Tibial artery (tissue), 4 donors: ENCODE results near the gene INCA1.

Experiments
- DNase-seq, 2 donors: peaks; one replicate each; pipeline ENCODE4 v3.0.0-alpha.2; 2019
- H3K27ac ChIP-seq, 2 donors: fragments of 200-600 bp; sonication (generic) in 1 of 2; 1 replicate in 1 of 2; 2 replicates in 1 of 2; pipeline ENCODE4 v1.5.1; 2018 to 2019; ENCODE audit warnings: mild to moderate bottlenecking in 1 of 2
- H3K27me3 ChIP-seq, 2 donors: fragments of 200-600 bp; sonication (generic) in 1 of 2; one replicate each; pipeline versions ENCODE4 v1.5.1 to v1.6.0; 2016 to 2019
- H3K36me3 ChIP-seq, 3 donors: fragments of 200-600 bp; sonication (generic) in 2 of 3; one replicate each; pipeline ENCODE4 v1.5.1; 2016 to 2019; ENCODE audit warnings: mild to moderate bottlenecking in 2 of 3
- H3K4me1 ChIP-seq, 4 donors: fragments of 200-600 bp; sonication (generic) in 2 of 4; 1 replicate in 3 of 4; 2 replicates in 1 of 4; pipeline ENCODE4 v1.5.1; 2016 to 2019
- H3K4me3 ChIP-seq, 2 donors: fragments of 200-600 bp; sonication (generic) in 1 of 2; 1 replicate in 1 of 2; 2 replicates in 1 of 2; pipeline ENCODE4 v1.5.1; 2018 to 2019; ENCODE audit warnings: mild to moderate bottlenecking in 2 of 2
- H3K9me3 ChIP-seq, 3 donors: fragments of 200-600 bp; sonication (generic) in 1 of 3; one replicate each; pipeline ENCODE4 v1.5.1; 2016 to 2019
- CTCF ChIP-seq, 2 experiments: fragments of 200-600 bp in 1 of 2; fragments of 450-650 bp in 1 of 2; IDR thresholded peaks; one replicate each; pipeline ENCODE4 v1.5.1; 2017 to 2019; ENCODE audit warnings: antibody characterized with exemption in 2 of 2, mild to moderate bottlenecking in 1 of 2, moderate library complexity in 1 of 2
- intact Hi-C: fragments of 100-400 bp; cut with DNase I; formaldehyde crosslinking; loops from one replicate; pipeline ENCODE4 v1.15.0; 2023; ENCODE audit warnings: low total_unique reads

The INCA1 gene

DNA sequence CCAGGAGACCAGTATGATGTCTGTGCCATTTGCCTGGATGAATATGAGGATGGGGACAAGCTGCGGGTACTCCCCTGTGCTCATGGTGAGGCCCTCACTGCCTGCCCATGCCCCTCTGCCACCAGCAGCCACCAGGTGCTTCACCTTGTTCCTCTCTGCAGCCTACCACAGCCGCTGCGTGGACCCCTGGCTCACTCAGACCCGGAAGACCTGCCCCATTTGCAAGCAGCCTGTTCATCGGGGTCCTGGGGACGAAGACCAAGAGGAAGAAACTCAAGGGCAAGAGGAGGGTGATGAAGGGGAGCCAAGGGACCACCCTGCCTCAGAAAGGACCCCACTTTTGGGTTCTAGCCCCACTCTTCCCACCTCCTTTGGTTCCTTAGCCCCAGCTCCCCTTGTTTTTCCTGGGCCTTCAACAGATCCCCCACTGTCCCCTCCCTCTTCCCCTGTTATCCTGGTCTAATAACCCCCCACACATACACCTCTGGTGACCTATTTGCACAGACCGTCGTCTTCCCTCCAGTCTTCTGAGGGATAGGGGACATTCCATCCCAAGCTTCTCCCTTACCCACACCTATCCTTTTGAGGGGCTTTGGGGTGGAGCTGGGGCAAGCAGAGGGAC is 52.7 kb downstream of the INCA1 start:
- Histone ChIP-seq H3K4me1 (peaks cover 6 to 56% (median 45%) of the 10 kb centered on the region in 4 donors), H3K4me3 (peak overlapping the region in 1 of 2 donors; percentile 93), H3K27me3 (no peaks in the 10 kb centered on the region), H3K36me3 (peaks cover 43 to 54% (median 45%) of the 10 kb centered on the region in 3 donors), H3K27ac (peak overlapping the region; percentile 95 to 99), H3K9me3 (no peaks in the 10 kb centered on the region)
- intact Hi-C loops: loop anchor here (5.0 kb wide), 1 partner anchor 53 kb away; the partner anchor contains the start of genes INCA1 and KIF1C
- no peak for TF ChIP-seq CTCF (IDR thresholded peaks at IDR 0.05)
- no peak for DNase-seq

DNA sequence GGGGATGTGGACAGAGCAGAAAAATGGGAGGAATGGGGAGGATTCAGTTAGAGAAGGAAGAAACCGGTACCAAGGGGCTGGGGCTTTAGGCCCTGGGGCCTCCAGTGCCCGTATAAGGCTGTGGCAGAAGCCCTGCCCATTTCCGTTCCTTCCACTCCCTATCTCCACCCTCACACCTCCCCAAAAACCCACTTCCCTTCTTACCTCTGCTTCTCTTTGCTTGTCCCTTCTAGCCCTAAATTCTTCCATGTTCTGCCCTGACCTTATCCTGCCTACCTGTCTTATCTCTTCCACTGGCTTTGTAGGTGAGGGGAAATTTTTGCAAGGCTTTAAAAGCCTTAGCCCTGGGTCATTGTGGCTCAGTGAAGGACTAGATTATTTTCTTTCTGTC is 53.2 kb downstream of the INCA1 start:
- Histone ChIP-seq H3K27ac (peak overlapping the region; percentile 95 to 99), H3K4me3 (no peak overlapping the region)

GRCh38 chr17:4942760-4943508 is 54.4 kb downstream of the INCA1 start:
- no peaks in the 10 kb centered on the region for H3K27me3 ChIP-seq
- peaks cover 46 to 55% (median 46%) of the 10 kb centered on the region in 3 donors for H3K36me3 ChIP-seq
- H3K4me1 ChIP-seq: peaks cover 9 to 71% (median 60%) of the 10 kb centered on the region in 4 donors
- no peaks in the 10 kb centered on the region for H3K9me3 ChIP-seq
- intact Hi-C loops: no loop called here
- no peak overlapping the region for H3K4me3 ChIP-seq
- TF ChIP-seq CTCF (IDR thresholded peaks at IDR 0.05): no peak
- H3K27ac ChIP-seq: peak overlapping the region; percentile 95 to 99
- peak in 1 of 2 donors; percentile 41 for DNase-seq

More for the DNA sequence above, 53.2 kb downstream of the INCA1 start:
- peaks cover 7 to 59% (median 48%) of the 10 kb centered on the region in 4 donors for H3K4me1 ChIP-seq
- intact Hi-C loops: no loop called here
- no peaks in the 10 kb centered on the region for H3K27me3 ChIP-seq
- TF ChIP-seq CTCF (IDR thresholded peaks at IDR 0.05): no peak
- no peak for DNase-seq
- H3K9me3 ChIP-seq: no peaks in the 10 kb centered on the region
- peaks cover 43 to 54% (median 45%) of the 10 kb centered on the region in 3 donors for H3K36me3 ChIP-seq

- DNase-seq: no peak
- no peak for TF ChIP-seq CTCF (IDR thresholded peaks at IDR 0.05)
- Histone ChIP-seq H3K4me1 (peaks cover 9 to 67% (median 55%) of the 10 kb centered on the region in 4 donors), H3K4me3 (peak overlapping the region; percentile 83 to 91), H3K27ac (peak overlapping the region; percentile 85), H3K27me3 (no peaks in the 10 kb centered on the region), H3K9me3 (no peaks in the 10 kb centered on the region), H3K36me3 (peaks cover 51 to 67% (median 54%) of the 10 kb centered on the region in 3 donors)
- intact Hi-C loops: no loop called here
Measured at GRCh38 chr17:4941319-4941610, 56.1 kb downstream of the INCA1 start.

- H3K4me1 ChIP-seq: peaks cover 6 to 61% (median 50%) of the 10 kb centered on the region in 4 donors
- peak overlapping the region; percentile 85 for H3K27ac ChIP-seq
- peak in 1 of 2 donors; percentile 84 for DNase-seq
- intact Hi-C loops: no loop called here
- no peaks in the 10 kb centered on the region for H3K9me3 ChIP-seq
- no peak for TF ChIP-seq CTCF (IDR thresholded peaks at IDR 0.05)
- H3K27me3 ChIP-seq: no peaks in the 10 kb centered on the region
- H3K36me3 ChIP-seq: peaks cover 46 to 67% (median 49%) of the 10 kb centered on the region in 3 donors
- H3K4me3 ChIP-seq: peak overlapping the region; percentile 83 to 91
Measured at GRCh38 chr17:4940555-4941318, 56.6 kb downstream of the INCA1 start.
